ENCODE data around the gene GUCA1C.

The GUCA1C gene

GRCh38 chr3:108862865-108863798, 90.5 kb downstream of the GUCA1C start:
- Histone ChIP-seq H3K4me3 (ENCODE audit: low read length) (no peak overlapping the region), H3K4me1 (ENCODE audit: insufficient read depth, low read length) (peaks cover 9% of the 10 kb centered on the region), H3K36me3 (ENCODE audit: insufficient read depth, low read length) (no peaks in the 10 kb centered on the region), H3K9me3 (ENCODE audit: insufficient read depth, low read depth, low read length) (peaks cover 5% of the 10 kb centered on the region; the same call in 1 of the 2 replicates), H3K9ac (ENCODE audit: low read depth, low read length) (no peak overlapping the region), H3K27me3 (ENCODE audit: insufficient read depth, low read length) (no peaks in the 10 kb centered on the region), H3K27ac (ENCODE audit: low read depth, low read length) (no peak overlapping the region)
- 77% methylated on average over 7 of the region's 7 CpGs for WGBS

DNA sequence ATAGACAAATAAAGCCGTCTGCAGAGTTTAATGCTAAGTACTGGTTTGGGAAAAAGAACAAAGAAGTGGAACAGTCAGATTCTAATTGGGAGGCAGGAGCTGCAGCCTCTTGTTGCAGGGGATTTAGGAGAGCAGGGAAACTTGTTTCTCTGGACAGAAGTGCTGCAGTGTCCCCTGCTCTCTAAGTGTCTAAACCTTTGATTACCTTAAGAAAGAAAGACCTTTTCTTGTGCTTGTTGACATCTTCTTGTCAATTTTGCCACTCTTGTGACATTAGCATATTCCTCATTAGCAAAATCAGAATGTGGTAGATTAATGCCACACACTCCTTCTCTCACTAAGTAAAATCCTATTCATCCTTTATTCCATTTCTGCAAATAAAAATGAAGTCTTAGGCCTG, 92.3 kb downstream of the GUCA1C start:
- Histone ChIP-seq H3K4me3 (ENCODE audit: low read length) (no peak overlapping the region), H3K36me3 (ENCODE audit: insufficient read depth, low read length) (no peaks in the 10 kb centered on the region), H3K9me3 (ENCODE audit: insufficient read depth, low read depth, low read length) (peaks cover 5% of the 10 kb centered on the region; the same call in 1 of the 2 replicates), H3K27me3 (ENCODE audit: insufficient read depth, low read length) (no peaks in the 10 kb centered on the region), H3K9ac (ENCODE audit: low read depth, low read length) (no peak overlapping the region), H3K27ac (ENCODE audit: low read depth, low read length) (no peak overlapping the region), H3K4me1 (ENCODE audit: insufficient read depth, low read length) (peaks cover 9% of the 10 kb centered on the region)
- 66% methylated on average over 1 of the region's 1 CpG for WGBS

Data from HUES64 (cell line).